ENCODE measurements around the gene RPP30.
A peak's percentile ranks its signal among the peaks of the same experiment; 100 is the strongest.

The RPP30 gene

GRCh38 chr10:90866050-90866598 is 5.7 kb upstream of the RPP30 start:
- TF ChIP-seq CTCF (IDR thresholded peaks at IDR 0.05; ENCODE audit: low read depth, low read length) (no peak), EZH2phosphoT487 (IDR thresholded peaks at IDR 0.05; ENCODE audit: low read depth) (no peak)
- H3K4me1 ChIP-seq (ENCODE audit: low read length): peaks cover 7% of the 10 kb centered on the region; the same call in 1 of the 2 replicates
- H3K4me3 ChIP-seq (ENCODE audit: low read length): no peak overlapping the region
- H3K27ac ChIP-seq (ENCODE audit: low read length): no peak overlapping the region
- peak overlapping the region; percentile 14; the same call in 1 of the 2 replicates for H3K4me2 ChIP-seq (ENCODE audit: low read length)
- H4K20me1 ChIP-seq (ENCODE audit: insufficient read depth, low read length): no peaks in the 10 kb centered on the region
- no peak overlapping the region for H3K9ac ChIP-seq (ENCODE audit: low read length)
- no peaks in the 10 kb centered on the region for H3K9me3 ChIP-seq (ENCODE audit: insufficient read depth, low read length)
- H2AFZ ChIP-seq (ENCODE audit: low read depth, low read length): no peak overlapping the region
- no peaks in the 10 kb centered on the region for H3K36me3 ChIP-seq (replicated peaks; ENCODE audit: low read depth, low read length)
- peaks cover 17% of the 10 kb centered on the region for H3K27me3 ChIP-seq (ENCODE audit: low read depth, low read length)
- H3K79me2 ChIP-seq (ENCODE audit: low read length): no peaks in the 10 kb centered on the region

GRCh38 chr10:90871279-90871765 is 452 bp upstream of the RPP30 start:
- H3K4me2 ChIP-seq (ENCODE audit: low read length): peak overlapping the region; percentile 87
- H4K20me1 ChIP-seq (ENCODE audit: insufficient read depth, low read length): peaks cover 9% of the 10 kb centered on the region
- H3K27ac ChIP-seq (ENCODE audit: low read length): peak overlapping the region; percentile 53

GRCh38 chr10:90872648-90873020 is 860 bp downstream of the RPP30 start:
- TF ChIP-seq EZH2phosphoT487 (IDR thresholded peaks at IDR 0.05; ENCODE audit: low read depth): no peak
- no peak for TF ChIP-seq CTCF (IDR thresholded peaks at IDR 0.05; ENCODE audit: low read depth, low read length)
- Histone ChIP-seq H4K20me1 (ENCODE audit: insufficient read depth, low read length) (peaks cover 9% of the 10 kb centered on the region), H3K79me2 (ENCODE audit: low read length) (peaks cover 29% of the 10 kb centered on the region), H3K4me3 (ENCODE audit: low read length) (peak overlapping the region; percentile 93), H3K4me1 (ENCODE audit: low read length) (peaks cover 25% of the 10 kb centered on the region), H3K9ac (ENCODE audit: low read length) (peak overlapping the region; percentile 80), H3K27me3 (ENCODE audit: low read depth, low read length) (no peaks in the 10 kb centered on the region), H3K9me3 (ENCODE audit: insufficient read depth, low read length) (no peaks in the 10 kb centered on the region), H2AFZ (ENCODE audit: low read depth, low read length) (no peak overlapping the region), H3K36me3 (replicated peaks; ENCODE audit: low read depth, low read length) (peaks cover 14% of the 10 kb centered on the region), H3K27ac (ENCODE audit: low read length) (no peak overlapping the region), H3K4me2 (ENCODE audit: low read length) (peak overlapping the region; percentile 87)

More at GRCh38 chr10:90871279-90871765, 452 bp upstream of the RPP30 start:
- no peak for TF ChIP-seq EZH2phosphoT487 (IDR thresholded peaks at IDR 0.05; ENCODE audit: low read depth)
- TF ChIP-seq CTCF (IDR thresholded peaks at IDR 0.05; ENCODE audit: low read depth, low read length): peak; percentile 61
- Histone ChIP-seq H3K9ac (ENCODE audit: low read length) (peak overlapping the region; percentile 80), H3K9me3 (ENCODE audit: insufficient read depth, low read length) (no peaks in the 10 kb centered on the region), H3K79me2 (ENCODE audit: low read length) (peaks cover 29% of the 10 kb centered on the region), H3K36me3 (replicated peaks; ENCODE audit: low read depth, low read length) (peaks cover 6% of the 10 kb centered on the region), H2AFZ (ENCODE audit: low read depth, low read length) (peak overlapping the region; percentile 90), H3K4me1 (ENCODE audit: low read length) (peaks cover 25% of the 10 kb centered on the region), H3K27me3 (ENCODE audit: low read depth, low read length) (no peaks in the 10 kb centered on the region), H3K4me3 (ENCODE audit: low read length) (peak overlapping the region; percentile 93)

GRCh38 chr10:90879062-90879461 is 7.3 kb downstream of the RPP30 start:
- Histone ChIP-seq H3K36me3 (replicated peaks; ENCODE audit: low read depth, low read length) (peaks cover 27% of the 10 kb centered on the region), H3K9me3 (ENCODE audit: insufficient read depth, low read length) (no peaks in the 10 kb centered on the region), H3K4me1 (ENCODE audit: low read length) (peaks cover 7% of the 10 kb centered on the region), H3K27ac (ENCODE audit: low read length) (no peak overlapping the region), H3K27me3 (ENCODE audit: low read depth, low read length) (no peaks in the 10 kb centered on the region), H3K79me2 (ENCODE audit: low read length) (peaks cover 6% of the 10 kb centered on the region), H3K4me3 (ENCODE audit: low read length) (no peak overlapping the region), H2AFZ (ENCODE audit: low read depth, low read length) (no peak overlapping the region), H3K4me2 (ENCODE audit: low read length) (no peak overlapping the region), H4K20me1 (ENCODE audit: insufficient read depth, low read length) (peaks cover 8% of the 10 kb centered on the region), H3K9ac (ENCODE audit: low read length) (no peak overlapping the region)
- no peak for TF ChIP-seq CTCF (IDR thresholded peaks at IDR 0.05; ENCODE audit: low read depth, low read length)
- TF ChIP-seq EZH2phosphoT487 (IDR thresholded peaks at IDR 0.05; ENCODE audit: low read depth): no peak
